ENCODE data around the gene SUN1.

Gene SUN1

GRCh38 chr7:815284-816216 lies 16.7 kb upstream of the SUN1 start (continued):
- TF ChIP-seq, protein P1, sequence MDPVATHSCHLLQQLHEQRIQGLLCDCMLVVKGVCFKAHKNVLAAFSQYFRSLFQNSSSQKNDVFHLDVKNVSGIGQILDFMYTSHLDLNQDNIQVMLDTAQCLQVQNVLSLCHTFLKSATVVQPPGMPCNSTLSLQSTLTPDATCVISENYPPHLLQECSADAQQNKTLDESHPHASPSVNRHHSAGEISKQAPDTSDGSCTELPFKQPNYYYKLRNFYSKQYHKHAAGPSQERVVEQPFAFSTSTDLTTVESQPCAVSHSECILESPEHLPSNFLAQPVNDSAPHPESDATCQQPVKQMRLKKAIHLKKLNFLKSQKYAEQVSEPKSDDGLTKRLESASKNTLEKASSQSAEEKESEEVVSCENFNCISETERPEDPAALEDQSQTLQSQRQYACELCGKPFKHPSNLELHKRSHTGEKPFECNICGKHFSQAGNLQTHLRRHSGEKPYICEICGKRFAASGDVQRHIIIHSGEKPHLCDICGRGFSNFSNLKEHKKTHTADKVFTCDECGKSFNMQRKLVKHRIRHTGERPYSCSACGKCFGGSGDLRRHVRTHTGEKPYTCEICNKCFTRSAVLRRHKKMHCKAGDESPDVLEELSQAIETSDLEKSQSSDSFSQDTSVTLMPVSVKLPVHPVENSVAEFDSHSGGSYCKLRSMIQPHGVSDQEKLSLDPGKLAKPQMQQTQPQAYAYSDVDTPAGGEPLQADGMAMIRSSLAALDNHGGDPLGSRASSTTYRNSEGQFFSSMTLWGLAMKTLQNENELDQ (tag by site-specific recombination; IDR thresholded peaks at IDR 0.05; ENCODE audit: low read depth) = no peak
- TF ChIP-seq, protein P2, sequence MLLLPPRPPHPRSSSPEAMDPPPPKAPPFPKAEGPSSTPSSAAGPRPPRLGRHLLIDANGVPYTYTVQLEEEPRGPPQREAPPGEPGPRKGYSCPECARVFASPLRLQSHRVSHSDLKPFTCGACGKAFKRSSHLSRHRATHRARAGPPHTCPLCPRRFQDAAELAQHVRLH (tag by site-specific recombination; IDR thresholded peaks at IDR 0.05) = no peak
- peak; percentile 76 for TF ChIP-seq ZIC2 (tag by site-specific recombination; IDR thresholded peaks at IDR 0.05)
- TF ChIP-seq MEIS1 (CRISPR knock-in tag; IDR thresholded peaks at IDR 0.05; ENCODE audit: borderline replicate concordance) = no peak
- TF ChIP-seq ZNF48 (tag by site-specific recombination; IDR thresholded peaks at IDR 0.05) = no peak
- TF ChIP-seq ZNF549 (tag by site-specific recombination; IDR thresholded peaks at IDR 0.05) = no peak
- no peak for TF ChIP-seq ZNF521 (tag by site-specific recombination; IDR thresholded peaks at IDR 0.05)
- 0 out of 2 replicates have a peak, but pooled peaks have one; percentile 20 for TF ChIP-seq ZNF777 (tag by site-specific recombination; IDR thresholded peaks at IDR 0.05; ENCODE audit: borderline replicate concordance)
- no peak for TF ChIP-seq RBAK (tag by site-specific recombination; IDR thresholded peaks at IDR 0.05)
- TF ChIP-seq ZBTB1 (tag by site-specific recombination; IDR thresholded peaks at IDR 0.05) = no peak
- no peak for TF ChIP-seq ZNF449 (tag by site-specific recombination; IDR thresholded peaks at IDR 0.05)
- TF ChIP-seq ZNF621 (tag by site-specific recombination; IDR thresholded peaks at IDR 0.05) = no peak
- TF ChIP-seq, protein P3, sequence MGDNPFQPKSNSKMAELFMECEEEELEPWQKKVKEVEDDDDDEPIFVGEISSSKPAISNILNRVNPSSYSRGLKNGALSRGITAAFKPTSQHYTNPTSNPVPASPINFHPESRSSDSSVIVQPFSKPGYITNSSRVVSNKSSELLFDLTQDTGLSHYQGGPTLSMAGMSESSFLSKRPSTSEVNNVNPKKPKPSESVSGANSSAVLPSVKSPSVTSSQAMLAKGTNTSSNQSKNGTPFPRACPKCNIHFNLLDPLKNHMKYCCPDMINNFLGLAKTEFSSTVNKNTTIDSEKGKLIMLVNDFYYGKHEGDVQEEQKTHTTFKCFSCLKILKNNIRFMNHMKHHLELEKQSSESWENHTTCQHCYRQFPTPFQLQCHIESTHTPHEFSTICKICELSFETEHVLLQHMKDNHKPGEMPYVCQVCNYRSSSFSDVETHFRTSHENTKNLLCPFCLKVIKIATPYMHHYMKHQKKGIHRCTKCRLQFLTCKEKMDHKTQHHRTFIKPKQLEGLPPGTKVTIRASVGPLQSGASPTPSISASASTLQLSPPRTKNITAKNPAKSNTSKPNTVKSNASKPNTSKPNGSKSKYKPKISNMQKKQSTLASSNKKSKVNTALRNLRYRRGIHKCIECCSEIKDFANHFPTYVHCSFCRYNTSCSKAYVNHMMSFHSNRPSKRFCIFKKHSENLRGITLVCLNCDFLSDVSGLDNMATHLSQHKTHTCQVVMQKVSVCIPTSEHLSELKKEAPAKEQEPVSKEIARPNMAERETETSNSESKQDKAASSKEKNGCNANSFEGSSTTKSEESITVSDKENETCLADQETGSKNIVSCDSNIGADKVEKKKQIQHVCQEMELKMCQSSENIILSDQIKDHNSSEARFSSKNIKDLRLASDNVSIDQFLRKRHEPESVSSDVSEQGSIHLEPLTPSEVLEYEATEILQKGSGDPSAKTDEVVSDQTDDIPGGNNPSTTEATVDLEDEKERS (tag by site-specific recombination; IDR thresholded peaks at IDR 0.05) = no peak
- TF ChIP-seq ZNF37A (tag by site-specific recombination; IDR thresholded peaks at IDR 0.05) = no peak
- no peak for TF ChIP-seq ZNF571 (tag by site-specific recombination; IDR thresholded peaks at IDR 0.05)
- no peak for TF ChIP-seq ZNF221 (tag by site-specific recombination; IDR thresholded peaks at IDR 0.05; ENCODE audit: borderline replicate concordance)
- TF ChIP-seq ZBTB48 (tag by site-specific recombination; IDR thresholded peaks at IDR 0.05) = no peak
- peak; percentile 2; the same call in 1 of the 2 replicates for TF ChIP-seq ZNF146 (tag by site-specific recombination; IDR thresholded peaks at IDR 0.05)
- TF ChIP-seq KLF8 (tag by site-specific recombination; IDR thresholded peaks at IDR 0.05) = no peak; the same call in 1 of the 2 replicates
- TF ChIP-seq ZNF596 (tag by site-specific recombination; IDR thresholded peaks at IDR 0.05) = no peak
- TF ChIP-seq ZFP37 (tag by site-specific recombination; IDR thresholded peaks at IDR 0.05) = no peak

Measured in HEK293 (cell line).